Hypothalamus (tissue), 51 donors: Measurements from ENCODE around the gene FGB.

ENCODE experiments used
- DNase-seq, 51 donors: peaks; one replicate each; lab custom pipeline; 2025; lab: John Stamatoyannopoulos, UW

FGB gene

GRCh38 chr4:154616731-154617130 is 53.9 kb downstream of the FGB start:
- no peak for DNase-seq

DNA sequence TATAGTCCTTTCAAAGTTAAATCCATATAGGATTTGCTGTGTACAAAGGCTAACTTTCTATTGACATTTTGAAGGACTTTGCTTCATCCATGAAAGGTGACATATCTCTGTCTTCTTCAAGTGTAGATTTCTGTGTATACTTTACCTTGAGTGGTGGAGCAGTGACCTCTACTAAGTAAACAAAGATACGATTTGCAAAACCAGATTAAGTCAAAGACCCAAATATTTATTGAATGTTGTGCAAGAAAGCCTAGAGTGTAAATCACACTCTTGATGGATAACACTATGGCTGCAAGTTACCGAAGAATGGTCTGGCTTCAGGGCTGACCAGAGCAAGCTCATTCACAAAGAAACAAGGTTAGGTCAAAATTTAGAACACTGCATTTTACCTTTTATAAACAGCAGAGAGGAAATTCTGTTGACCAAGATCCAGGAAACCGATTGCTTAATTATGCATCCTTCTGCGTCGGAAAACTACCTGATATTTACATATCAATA is 55.1 kb downstream of the FGB start:
- no peak for DNase-seq

DNA sequence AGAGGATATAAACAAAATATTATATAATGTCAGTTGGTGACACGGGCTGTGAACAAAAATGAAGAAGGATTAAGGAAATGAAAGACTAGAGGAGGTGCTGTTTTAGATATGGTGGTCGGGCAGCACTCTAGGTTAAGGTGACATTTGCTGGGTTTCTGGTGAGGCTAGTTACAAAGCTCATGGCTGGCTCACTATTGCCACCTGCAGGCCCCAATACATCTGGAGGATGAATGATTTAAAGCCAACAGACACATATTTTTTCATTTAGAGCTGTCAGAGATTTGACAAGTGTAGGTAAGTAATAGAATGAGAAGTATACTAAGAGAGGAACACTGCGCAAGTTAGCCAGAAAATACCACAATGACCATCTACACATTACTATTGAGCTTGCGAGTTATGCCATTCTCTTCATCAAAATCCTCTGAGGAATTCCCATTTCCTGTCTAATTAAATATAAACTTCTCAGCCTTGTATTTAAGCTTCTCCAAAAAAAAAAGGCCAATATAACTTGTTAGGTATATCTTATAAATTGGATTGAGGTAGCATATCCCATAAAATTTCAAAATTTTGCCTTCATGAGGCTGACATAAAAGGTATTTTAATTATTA is 56.0 kb downstream of the FGB start:
- peak in 35 of 51 donors; percentile 1 to 73 (median 17) for DNase-seq

GRCh38 chr4:154620111-154620510 is 57.3 kb downstream of the FGB start:
- no peak for DNase-seq
